HG02763 (cell line): Measurements from ENCODE around the gene LRRC1.
A peak's percentile ranks its signal among the peaks of the same experiment; 100 is the strongest.
"Not testable (repeated sequence)": the region's sequence is repeated elsewhere in the genome, so short reads cannot be mapped to it uniquely, and the experiment has no call there.

Experiments
- ATAC-seq: cut with Tn5 transposase; IDR thresholded peaks from one replicate; pipeline ENCODE4 v1.9.1; 2021; ENCODE audit warnings: mild to moderate bottlenecking, moderate library complexity; ENCODE audit not compliant: unreplicated experiment

LRRC1 gene

DNA sequence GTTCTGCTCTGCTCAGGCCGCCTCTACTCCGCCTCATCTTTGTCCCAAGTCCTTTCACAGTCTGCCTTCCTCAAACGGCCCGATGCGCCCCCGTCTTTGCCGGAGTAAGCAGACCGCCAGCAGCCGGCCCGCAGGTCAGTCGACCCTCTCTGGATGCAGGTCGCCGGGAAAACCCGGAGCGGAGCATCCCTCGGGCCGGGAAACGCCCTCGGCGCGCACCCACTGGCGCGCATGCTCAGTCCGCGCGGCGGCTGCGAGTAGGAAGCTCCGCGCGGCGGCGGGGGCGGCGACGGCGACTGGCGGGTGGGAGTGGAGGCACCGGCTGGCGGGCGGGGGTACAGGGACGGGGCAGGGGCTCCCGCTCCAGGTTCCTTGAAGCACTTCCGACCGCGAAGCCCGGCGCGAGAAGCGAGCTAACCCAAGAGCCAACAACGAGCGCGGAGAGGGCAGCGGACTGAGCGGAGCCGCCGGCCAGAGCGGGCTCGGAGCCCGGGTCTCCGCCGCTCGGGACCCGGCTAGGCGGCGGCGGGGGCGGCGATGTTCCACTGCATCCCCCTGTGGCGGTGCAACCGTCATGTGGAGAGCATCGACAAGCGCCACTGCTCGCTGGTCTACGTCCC lies at the start of gene LRRC1:
Gene LRRC1 (plus strand): TSS at position 286 of the 620 bp plus-strand sequence. CDS start 252 bp downstream, at position 538.
- peak; percentile 76 for ATAC-seq

DNA sequence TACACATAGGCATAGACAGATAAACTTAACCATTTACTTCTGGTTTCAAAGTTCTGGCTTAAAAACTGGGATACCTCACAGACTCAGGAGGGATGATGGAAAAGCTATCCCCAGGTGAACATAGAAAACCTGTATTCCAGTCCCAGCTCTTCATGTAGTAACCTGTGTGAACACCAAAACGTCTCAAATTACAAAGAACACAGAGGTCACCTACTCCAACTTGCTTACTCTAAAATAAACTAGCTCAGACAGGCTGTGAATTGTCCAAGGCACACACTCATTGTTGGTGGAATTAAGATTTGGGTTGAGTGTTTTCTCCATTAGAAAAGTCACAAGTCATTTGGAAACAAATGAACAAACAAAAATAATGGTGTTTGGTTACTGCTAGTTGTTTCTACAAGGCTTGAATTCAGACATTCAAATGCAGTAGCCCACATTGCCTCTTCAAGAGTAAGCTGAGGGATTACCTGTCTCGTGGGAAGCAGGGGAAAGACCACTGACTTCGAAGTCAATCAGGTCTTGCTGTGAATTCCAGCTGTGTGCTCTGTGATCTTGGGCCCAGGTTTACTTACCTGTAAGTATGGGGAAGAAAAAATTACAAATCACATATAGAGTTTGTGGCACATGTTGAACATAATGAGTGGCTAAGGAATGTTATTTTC lies 48.2 kb upstream of the LRRC1 start:
- no peak for ATAC-seq

DNA sequence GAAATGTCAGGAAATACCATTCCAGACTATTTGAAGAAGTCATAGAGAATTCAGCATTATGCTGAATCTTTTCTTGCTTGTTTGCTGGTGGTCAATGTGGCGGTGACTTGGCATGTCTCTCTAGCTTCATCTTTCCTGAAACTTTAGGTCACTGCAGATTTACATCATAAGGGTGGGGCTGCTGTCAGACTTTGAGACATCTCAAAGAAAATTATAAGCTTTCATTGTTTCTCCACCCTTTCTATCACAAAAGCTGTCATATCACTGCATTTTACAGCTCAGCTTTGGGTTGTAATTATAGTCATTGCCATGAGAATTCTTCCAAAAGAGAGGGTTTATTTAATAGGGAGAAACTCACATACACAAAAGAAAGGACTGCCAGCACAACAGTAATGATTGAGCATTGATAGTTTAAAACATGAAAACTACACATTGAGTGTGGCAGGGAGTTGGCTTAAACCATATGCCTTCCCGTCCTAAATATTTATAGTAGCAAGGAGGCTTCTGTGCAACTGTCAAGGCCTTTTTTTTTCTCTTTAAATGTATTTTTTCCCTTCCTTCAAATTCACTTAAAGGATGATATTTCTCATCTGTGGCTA lies 44.7 kb upstream of the LRRC1 start:
- ATAC-seq: no peak

DNA sequence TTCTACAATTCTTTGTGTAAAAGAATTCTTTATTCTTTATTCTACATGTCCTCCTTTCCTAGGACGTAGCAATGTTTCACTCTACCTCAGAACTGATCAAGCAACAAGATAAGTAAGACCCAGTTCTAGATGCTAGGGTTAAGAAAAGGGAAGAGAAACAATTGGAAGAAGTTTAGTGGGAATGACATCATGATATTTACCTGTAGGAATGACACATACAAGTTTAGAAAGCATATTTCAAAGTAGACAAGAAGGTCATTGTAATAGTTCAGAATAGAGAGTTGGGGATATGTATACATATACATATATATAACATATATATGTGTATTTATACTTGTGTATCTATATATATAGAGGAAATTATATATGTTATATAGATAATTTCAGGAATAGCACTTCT lies 43.4 kb upstream of the LRRC1 start:
- ATAC-seq: no peak

GRCh38 chr6:53752440-53752839 lies 42.4 kb upstream of the LRRC1 start:
- ATAC-seq: no peak

DNA sequence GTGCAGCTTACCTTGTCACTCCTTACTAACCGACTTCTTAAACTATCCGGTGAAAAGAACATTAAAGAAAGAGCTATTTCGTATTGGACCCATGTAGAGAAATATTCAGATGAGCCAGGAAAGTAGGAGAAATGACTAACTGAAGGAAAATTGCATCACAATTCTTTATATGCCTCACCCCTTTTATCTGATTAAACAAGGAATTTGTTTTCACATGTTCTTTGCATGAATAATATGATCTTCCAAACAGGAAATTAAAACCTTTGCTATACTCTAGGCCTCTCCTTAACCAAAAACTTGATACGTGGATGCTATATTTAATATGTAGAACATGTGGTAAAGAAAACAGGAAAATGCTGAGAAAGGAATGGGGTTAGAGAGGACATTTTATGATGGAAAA lies 41.9 kb upstream of the LRRC1 start:
- ATAC-seq: no peak

GRCh38 chr6:53754330-53754729 lies 40.5 kb upstream of the LRRC1 start:
- no peak for ATAC-seq

- ATAC-seq: no peak
These were observed 38.4 kb upstream of the LRRC1 start for GRCh38 chr6:53756396-53756795.

- ATAC-seq: no peak
These were observed 36.3 kb upstream of the LRRC1 start for GRCh38 chr6:53758496-53758895.

GRCh38 chr6:53761036-53761435 lies 33.8 kb upstream of the LRRC1 start:
- no peak for ATAC-seq

DNA sequence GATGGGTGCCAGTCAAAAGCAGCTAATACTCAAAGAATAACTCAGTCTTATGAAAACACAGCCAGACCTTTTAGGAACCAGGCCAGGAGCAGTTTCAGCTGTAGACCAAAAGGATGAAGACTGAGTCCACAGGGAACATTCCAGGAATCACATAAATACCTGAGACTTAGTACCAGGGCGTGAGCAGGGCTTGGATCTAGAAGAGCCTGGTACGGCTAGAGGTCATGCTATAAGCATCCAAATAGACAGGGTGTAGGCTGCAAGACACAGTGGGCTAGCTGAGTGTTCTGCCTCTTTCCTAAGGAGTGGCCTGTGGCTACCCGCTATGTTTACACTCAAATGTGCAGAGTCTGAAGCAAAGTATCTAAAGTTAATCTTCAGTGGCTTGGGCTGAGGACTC lies 29.5 kb upstream of the LRRC1 start:
- ATAC-seq: no peak

DNA sequence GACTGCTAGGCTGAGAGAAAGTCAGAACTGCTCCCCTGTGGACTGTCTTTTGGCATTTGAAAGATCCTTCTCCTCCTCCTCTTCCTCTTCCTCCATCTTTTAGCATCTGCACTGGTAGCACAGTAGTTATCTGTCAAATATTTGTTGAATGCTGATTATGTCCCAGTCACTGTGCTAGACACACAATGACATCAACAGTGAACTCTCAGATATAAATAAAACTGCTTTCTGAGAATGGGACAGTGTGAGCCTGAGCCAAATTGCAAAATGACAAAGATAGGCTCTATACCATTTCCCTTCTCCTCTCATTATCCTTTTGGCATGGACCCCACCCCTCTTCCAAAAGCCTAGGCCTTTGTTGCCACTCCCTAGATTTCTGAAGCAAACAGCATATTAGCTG lies 27.9 kb upstream of the LRRC1 start:
- ATAC-seq: no peak

DNA sequence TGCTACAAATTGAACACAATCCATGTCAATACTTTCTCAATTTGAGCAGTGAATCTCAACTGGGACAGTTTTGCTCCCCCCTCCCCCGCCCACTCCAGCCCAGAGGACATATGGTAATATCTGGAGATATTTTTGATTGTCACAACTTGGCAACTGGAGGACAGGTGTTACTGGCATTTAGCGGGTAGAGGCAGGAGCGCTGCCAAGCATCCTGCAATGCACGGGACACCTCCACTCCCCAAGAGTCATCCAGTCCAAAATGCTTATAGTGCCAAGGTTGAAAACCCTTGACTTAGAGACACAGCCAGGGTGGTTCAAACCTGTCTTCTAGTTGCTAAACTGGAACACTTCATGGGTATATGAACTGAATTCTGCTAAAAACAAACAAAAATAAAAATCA lies 26.9 kb upstream of the LRRC1 start:
- ATAC-seq: no peak

DNA sequence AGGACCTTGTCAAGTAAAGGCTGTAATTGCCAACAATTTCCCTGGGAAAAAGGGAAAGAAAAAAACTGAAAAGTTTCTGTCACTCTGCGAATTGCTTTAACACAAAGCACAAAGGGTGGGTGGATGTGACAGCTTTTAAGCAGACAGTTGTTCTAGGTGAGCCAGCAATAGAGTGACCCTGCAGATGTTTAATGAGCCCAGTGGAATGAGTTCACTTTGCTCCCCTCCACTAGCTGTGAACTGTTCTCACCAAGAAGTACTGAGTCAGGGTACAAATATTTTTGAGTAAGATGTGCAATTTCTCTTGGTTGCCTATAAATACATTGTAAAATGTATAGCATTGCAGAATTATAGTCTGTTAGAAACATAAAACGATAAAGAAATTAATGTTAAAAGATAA lies 26.2 kb upstream of the LRRC1 start:
- no peak for ATAC-seq

DNA sequence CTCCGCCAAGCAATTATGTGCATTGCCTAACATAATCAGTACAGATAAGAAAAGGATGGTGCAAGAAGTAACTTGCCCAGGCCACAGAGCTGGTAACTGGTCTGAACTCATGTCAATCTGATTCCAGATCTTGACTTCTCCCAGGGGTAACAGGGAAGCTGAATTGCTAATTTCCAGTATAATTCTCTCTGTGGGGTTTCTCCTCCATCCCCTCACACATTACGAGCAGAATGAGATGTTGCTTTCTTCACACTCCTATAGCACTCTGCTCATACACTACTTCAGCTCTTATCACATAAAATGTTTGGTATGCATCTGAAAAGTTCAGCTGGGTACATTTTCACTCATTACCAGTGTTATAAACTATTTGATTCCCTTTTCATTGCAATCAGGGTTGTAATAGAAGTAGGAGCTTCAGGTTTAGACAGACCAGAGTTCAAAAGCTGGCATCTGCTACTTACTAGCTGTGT lies 24.0 kb upstream of the LRRC1 start:
- ATAC-seq: no peak

GRCh38 chr6:53771785-53772624 lies 22.8 kb upstream of the LRRC1 start:
- no peak for ATAC-seq

DNA sequence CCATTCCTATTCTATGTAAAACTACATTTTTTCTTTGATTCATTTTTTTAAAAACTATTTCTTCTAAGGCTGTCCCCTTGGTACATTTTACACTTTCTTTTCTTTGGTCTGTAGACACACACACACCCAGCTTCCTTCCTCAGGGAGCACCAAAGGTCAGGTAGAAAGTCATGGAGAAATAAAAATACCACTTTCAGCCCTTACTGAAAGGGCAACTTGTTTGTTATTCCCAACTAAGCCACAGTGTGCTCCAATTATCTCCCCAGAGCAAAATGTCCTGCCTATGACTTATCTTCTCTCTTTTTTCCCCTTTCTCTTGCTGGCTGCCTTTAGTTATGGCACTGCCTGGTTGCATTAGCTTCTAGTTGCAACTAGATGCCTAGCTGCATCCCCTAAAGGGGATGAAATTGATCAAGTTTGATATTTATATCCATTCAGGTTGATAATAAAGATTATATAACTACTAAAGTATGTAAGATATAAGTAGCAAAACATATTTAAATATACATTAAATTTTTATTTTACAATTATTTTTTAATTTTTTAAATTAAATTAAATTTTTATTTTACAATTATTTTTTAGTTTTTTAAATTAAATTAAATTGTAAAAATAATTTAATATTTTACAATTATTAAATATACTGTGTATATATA lies 21.6 kb upstream of the LRRC1 start:
- no peak for ATAC-seq

DNA sequence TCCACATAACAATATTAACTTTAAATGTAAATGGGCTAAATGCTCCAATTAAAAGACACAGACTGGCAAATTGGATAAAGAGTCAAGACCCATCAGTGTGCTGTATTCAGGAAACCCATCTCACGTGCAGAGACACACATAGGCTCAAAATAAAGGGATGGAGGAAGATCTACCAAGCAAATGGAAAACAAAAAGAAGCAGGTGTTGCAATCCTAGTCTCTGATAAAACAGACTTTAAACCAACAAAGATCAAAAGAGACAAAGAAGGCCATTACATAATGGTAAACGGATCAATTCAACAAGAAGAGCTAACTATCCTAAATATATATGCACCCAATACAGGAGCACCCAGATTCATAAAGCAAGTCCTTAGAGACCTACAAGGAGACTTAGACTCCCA lies 18.7 kb upstream of the LRRC1 start:
- ATAC-seq: not testable (repeated sequence)

DNA sequence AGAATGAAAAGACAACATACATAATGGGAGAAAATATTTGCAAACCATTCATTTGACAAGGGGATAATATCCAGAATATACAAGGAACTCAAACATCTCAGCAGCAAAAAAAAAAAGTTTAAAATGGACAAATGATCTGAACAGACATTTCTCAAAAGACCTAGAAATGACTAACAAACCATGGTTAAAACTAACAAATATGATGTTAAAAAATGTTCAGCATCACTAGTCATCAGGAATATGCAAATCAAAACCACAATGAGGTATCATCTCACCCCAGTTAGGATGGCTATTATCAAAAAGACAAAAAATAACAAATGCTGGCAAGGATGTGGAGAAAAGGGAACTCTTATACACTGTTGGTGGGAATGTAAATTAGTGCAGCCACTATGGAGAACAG lies 9.8 kb upstream of the LRRC1 start:
- not testable (repeated sequence) for ATAC-seq

DNA sequence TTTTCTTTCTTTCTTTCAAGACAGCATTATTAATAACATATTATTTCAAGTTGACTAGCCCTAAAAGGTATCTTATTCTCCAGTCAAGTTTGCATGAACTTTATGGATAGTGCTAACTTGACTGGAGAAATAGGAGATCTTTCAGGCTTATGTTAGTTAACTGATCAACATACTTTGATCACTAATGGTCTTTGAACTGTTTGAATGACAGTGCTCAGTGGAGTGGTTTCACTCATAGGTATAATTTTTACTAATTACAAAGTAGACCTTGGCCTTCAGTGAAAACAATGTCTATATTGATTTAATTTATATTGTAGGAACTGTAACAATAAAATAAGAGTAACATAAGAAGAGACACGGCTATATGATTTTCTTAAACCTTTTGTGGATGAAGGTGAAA lies 8.0 kb upstream of the LRRC1 start:
- ATAC-seq: no peak

GRCh38 chr6:53790886-53791285 lies 3.9 kb upstream of the LRRC1 start:
- ATAC-seq: no peak
